Activated CD8-positive, alpha-beta T cell treated with anti-CD3 and anti-CD28 coated beads for 36 hours (primary cell): ENCODE measurements around the gene HS6ST2. TPM values are rescaled to one million over a fixed set of nuclear protein-coding genes. Genes with fewer than 3 reads are reported as not detected.

Source experiments
- ATAC-seq: fragments of 200-7000 bp; cut with Tn5 transposase; one replicate; pipeline ENCODE4 v1.10.0; 2021; ENCODE audit warnings: mild to moderate bottlenecking, moderate library complexity
- CTCF ChIA-PET: fragments of 350-600 bp; sonication (Branson Sonifier 250); formaldehyde crosslinking; loops from one replicate; lab custom pipeline; 2021; ENCODE audit warnings: antibody characterized with exemption; lab: Charles Lee
- POLR2A ChIA-PET: fragments of 350-600 bp; sonication (Branson Sonifier 250); formaldehyde crosslinking; loops from one replicate; lab custom pipeline; 2021; ENCODE audit warnings: antibody characterized with exemption; lab: Charles Lee
- DNase-seq: peaks from one replicate; pipeline ENCODE4 v3.0.0-alpha.2; 2020
- H3K27ac Mint-ChIP-seq: one replicate; pipeline ENCODE4 v1.8.0; 2021; ENCODE audit warnings: mild to moderate bottlenecking, mixed read lengths
- H3K27me3 Mint-ChIP-seq: one replicate; pipeline ENCODE4 v1.8.0; 2021; ENCODE audit warnings: mixed read lengths
- H3K36me3 Mint-ChIP-seq: one replicate; pipeline ENCODE4 v1.8.0; 2021; ENCODE audit warnings: low read depth, mixed read lengths
- H3K4me1 Mint-ChIP-seq: one replicate; pipeline ENCODE4 v1.8.0; 2021; ENCODE audit warnings: low read depth, mixed read lengths
- H3K4me3 Mint-ChIP-seq: one replicate; pipeline ENCODE4 v1.8.0; 2021; ENCODE audit warnings: mild to moderate bottlenecking, moderate library complexity, mixed read lengths
- H3K9me3 Mint-ChIP-seq: one replicate; pipeline ENCODE4 v1.8.0; 2021; ENCODE audit warnings: mixed read lengths
- CTCF ChIP-seq: fragments of 200-600 bp; IDR thresholded peaks from one replicate; pipeline ENCODE4 v1.8.0; 2022; ENCODE audit warnings: antibody characterized with exemption, mild to moderate bottlenecking
- intact Hi-C: fragments of 100-400 bp; cut with micrococcal nuclease; formaldehyde crosslinking; loops from one replicate; pipeline ENCODE4 v1.10.0; 2022
- total RNA-seq, 2 experiments: library from RNA; stranded (reverse); gene quantifications; one replicate each; pipeline ENCODE4 v1.2.3, GENCODE V29; 2021

The HS6ST2 gene
- total RNA-seq, 2 experiments from 2014 or later = 0.14 to 0.47 TPM

- DNase-seq (no peak), ATAC-seq (no peak)
- H3K36me3 Mint-ChIP-seq = no peaks in the 10 kb centered on the region
- intact Hi-C loops = no loop called here
- no peaks in the 10 kb centered on the region for H3K4me1 Mint-ChIP-seq
- H3K27ac Mint-ChIP-seq = no peak overlapping the region
- ChIA-PET POLR2A (no interaction called here), CTCF (no interaction called here)
- H3K27me3 Mint-ChIP-seq = peaks cover 1% of the 10 kb centered on the region
- no peak overlapping the region for H3K4me3 Mint-ChIP-seq
- no peaks in the 10 kb centered on the region for H3K9me3 Mint-ChIP-seq
- no peak for TF ChIP-seq CTCF
Observed at GRCh38 chrX:132652871-132653270, 305.6 kb downstream of the HS6ST2 start.

DNA sequence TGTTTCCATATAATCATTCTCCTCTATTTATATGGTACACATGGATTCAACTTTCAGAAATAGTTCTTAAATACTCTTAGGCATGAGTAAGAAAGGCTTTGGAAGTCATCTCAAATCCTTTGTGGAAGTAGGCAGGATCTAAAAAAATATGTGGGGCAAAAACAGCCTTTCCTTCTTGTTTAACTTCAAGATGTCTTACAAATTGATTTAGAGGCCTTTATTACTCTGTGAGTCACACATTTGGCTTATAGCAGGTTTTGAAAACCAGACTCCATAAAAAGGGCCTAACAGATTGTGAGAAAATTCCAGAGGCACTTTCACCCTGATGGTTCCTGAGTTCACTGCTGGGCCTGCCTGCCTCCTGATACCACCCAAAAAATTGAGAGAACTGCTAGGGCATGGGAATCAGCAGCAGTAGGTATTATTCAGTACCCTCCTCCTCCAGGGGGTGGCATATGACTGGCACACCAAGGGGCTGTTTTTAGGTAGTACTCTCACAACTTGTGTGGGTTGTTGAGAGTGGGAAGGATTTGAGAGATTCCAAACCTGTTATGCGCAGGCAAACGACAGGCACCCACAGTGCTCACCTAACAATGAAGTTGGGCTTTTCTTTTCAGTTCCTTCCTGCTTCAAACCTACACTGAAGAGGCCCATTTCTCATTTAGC is 306.9 kb downstream of the HS6ST2 start:
- DNase-seq = no peak
- Mint-ChIP-seq H3K4me3 (no peak overlapping the region), H3K4me1 (no peaks in the 10 kb centered on the region), H3K27ac (no peak overlapping the region), H3K9me3 (no peaks in the 10 kb centered on the region), H3K36me3 (no peaks in the 10 kb centered on the region), H3K27me3 (peaks cover 1% of the 10 kb centered on the region)
- no peak for TF ChIP-seq CTCF
- ChIA-PET CTCF (no interaction called here), POLR2A (no interaction called here)
- no peak for ATAC-seq
- intact Hi-C loops = no loop called here

- no peak overlapping the region for H3K4me3 Mint-ChIP-seq
- POLR2A ChIA-PET = no interaction called here
- TF ChIP-seq CTCF = no peak
- ATAC-seq (no peak), DNase-seq (no peak)
- no peak overlapping the region for H3K27ac Mint-ChIP-seq
- intact Hi-C loops = no loop called here
- CTCF ChIA-PET = no interaction called here
- peaks cover 1% of the 10 kb centered on the region for H3K27me3 Mint-ChIP-seq
- H3K9me3 Mint-ChIP-seq = no peaks in the 10 kb centered on the region
- H3K36me3 Mint-ChIP-seq = no peaks in the 10 kb centered on the region
- no peaks in the 10 kb centered on the region for H3K4me1 Mint-ChIP-seq
Observed at GRCh38 chrX:132648895-132649294, 309.5 kb downstream of the HS6ST2 start.

DNA sequence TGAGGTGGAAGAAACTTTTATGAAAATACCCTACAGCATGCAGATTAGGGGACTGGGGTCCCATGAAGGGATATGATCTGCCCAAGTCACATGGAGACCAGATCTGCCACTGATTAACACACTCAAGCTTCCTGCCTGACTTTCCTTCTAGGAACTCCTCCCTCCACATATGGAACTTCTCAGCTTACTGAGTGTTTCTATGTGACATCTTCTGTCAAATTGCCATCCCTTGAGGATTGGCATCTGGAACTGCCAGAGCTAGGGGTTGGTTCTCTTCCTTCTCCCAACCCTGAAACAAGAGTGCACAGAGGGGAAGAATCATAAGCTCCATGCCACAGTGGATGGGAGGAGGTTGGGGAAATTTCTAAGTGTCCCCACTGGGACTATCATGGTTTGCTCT is 319.0 kb downstream of the HS6ST2 start:
- no peak for ATAC-seq
- no peaks in the 10 kb centered on the region for H3K4me1 Mint-ChIP-seq
- H3K9me3 Mint-ChIP-seq = no peaks in the 10 kb centered on the region
- intact Hi-C loops = no loop called here
- H3K4me3 Mint-ChIP-seq = no peak overlapping the region
- ChIA-PET POLR2A (no interaction called here), CTCF (no interaction called here)
- no peaks in the 10 kb centered on the region for H3K27me3 Mint-ChIP-seq
- no peaks in the 10 kb centered on the region for H3K36me3 Mint-ChIP-seq
- no peak overlapping the region for H3K27ac Mint-ChIP-seq
- no peak for DNase-seq
- no peak for TF ChIP-seq CTCF

- TF ChIP-seq CTCF = no peak
- Mint-ChIP-seq H3K4me1 (no peaks in the 10 kb centered on the region), H3K27ac (no peak overlapping the region), H3K9me3 (no peaks in the 10 kb centered on the region), H3K36me3 (no peaks in the 10 kb centered on the region), H3K27me3 (no peaks in the 10 kb centered on the region), H3K4me3 (no peak overlapping the region)
- intact Hi-C loops = no loop called here
- DNase-seq = no peak
- CTCF ChIA-PET = no interaction called here
- POLR2A ChIA-PET = no interaction called here
- ATAC-seq = no peak
Observed at GRCh38 chrX:132638313-132638712, 320.1 kb downstream of the HS6ST2 start.
